CD4-positive, alpha-beta T cell (primary cell): Measurements from ENCODE around the gene PUS7L. TPM values are rescaled to one million over a fixed set of nuclear protein-coding genes. Genes with fewer than 3 reads are reported as not detected.

Experiments used
- ATAC-seq: fragments of 200-7000 bp; cut with Tn5 transposase; one replicate; pipeline ENCODE4 v1.10.0; 2022; ENCODE audit warnings: mild to moderate bottlenecking; ENCODE audit not compliant: poor library complexity
- CTCF ChIA-PET: fragments of 350-600 bp; sonication (Branson Sonifier 250); formaldehyde crosslinking; loops from one replicate; lab custom pipeline; 2021; ENCODE audit warnings: antibody characterized with exemption, inconsistent platforms; lab: Charles Lee
- POLR2A ChIA-PET: fragments of 350-600 bp; sonication (Branson Sonifier 250); formaldehyde crosslinking; loops from one replicate; lab custom pipeline; 2021; ENCODE audit warnings: antibody characterized with exemption, inconsistent platforms; lab: Charles Lee
- DNase-seq, 14 experiments: peaks; one replicate each; pipeline ENCODE4 v3.0.0-alpha.2; 2013 to 2020; ENCODE audit warnings: mixed read lengths in 2 of 14
- H3K27ac ChIP-seq, 2 donors: one replicate each; pipeline versions ENCODE4 v1.5.1 to v1.7.0; 2013; ENCODE audit warnings: low read length in 2 of 2, low read depth in 1 of 2, mild to moderate bottlenecking in 1 of 2
- H3K27me3 ChIP-seq, 2 experiments: 1 replicate in 1 of 2; 2 replicates in 1 of 2; pipeline versions ENCODE4 v1.6.1 to v1.7.0; 2013; ENCODE audit warnings: low read length in 2 of 2, control low read depth in 1 of 2, mild to moderate bottlenecking in 1 of 2, moderate library complexity in 1 of 2; ENCODE audit not compliant: insufficient read depth in 2 of 2, control insufficient read depth in 1 of 2
- H3K36me3 ChIP-seq: one replicate; pipeline ENCODE4 v1.6.1; 2013; ENCODE audit warnings: low read length, control low read depth; ENCODE audit not compliant: insufficient read depth
- H3K4me1 ChIP-seq: one replicate; pipeline ENCODE4 v1.6.1; 2013; ENCODE audit warnings: low read length, control low read depth; ENCODE audit not compliant: insufficient read depth
- H3K4me3 ChIP-seq: one replicate; pipeline ENCODE4 v1.5.1; 2013; ENCODE audit warnings: mild to moderate bottlenecking, low read length, moderate library complexity
- H3K9me3 ChIP-seq, 2 experiments: 1 replicate in 1 of 2; 2 replicates in 1 of 2; pipeline versions ENCODE4 v1.6.1 to v1.7.0; 2013; ENCODE audit warnings: low read length in 2 of 2, mild to moderate bottlenecking in 2 of 2, control low read depth in 1 of 2, moderate library complexity in 1 of 2; ENCODE audit not compliant: control insufficient read depth in 1 of 2, insufficient read depth in 1 of 2
- H3K27ac Mint-ChIP-seq: one replicate; pipeline ENCODE4 v1.8.0; 2020; ENCODE audit warnings: mixed read lengths
- H3K27me3 Mint-ChIP-seq: one replicate; pipeline ENCODE4 v1.8.0; 2021; ENCODE audit warnings: mixed read lengths
- H3K36me3 Mint-ChIP-seq: one replicate; pipeline ENCODE4 v1.8.0; 2021; ENCODE audit warnings: low read depth, mixed read lengths
- H3K4me1 Mint-ChIP-seq: one replicate; pipeline ENCODE4 v1.8.0; 2021; ENCODE audit warnings: low read depth, mixed read lengths
- H3K4me3 Mint-ChIP-seq: one replicate; pipeline ENCODE4 v1.8.0; 2020; ENCODE audit warnings: mild to moderate bottlenecking, mixed read lengths
- H3K9me3 Mint-ChIP-seq: one replicate; pipeline ENCODE4 v1.8.0; 2020; ENCODE audit warnings: mixed read lengths
- CTCF ChIP-seq: fragments of 200-600 bp; IDR thresholded peaks from one replicate; pipeline ENCODE4 v1.8.0; 2022; ENCODE audit warnings: antibody characterized with exemption, mild to moderate bottlenecking
- intact Hi-C, 2 experiments: fragments of 100-400 bp; cut with DNase I in 1 of 2; cut with micrococcal nuclease in 1 of 2; formaldehyde crosslinking; loops; one replicate each; pipeline versions ENCODE4 v1.15.1 to v1.9.0; 2023 to 2025; cut with DNase I, micrococcal nuclease
- total RNA-seq, 174 experiments: library from RNA in 2 of 174; stranded (reverse) in 2 of 174; gene quantifications; one replicate each; pipeline ENCODE4 v1.2.3 and lab custom pipeline; 2021 to 2026

The PUS7L gene
- total RNA-seq, 2 experiments from 2014 or later: 10.9 to 15.3 TPM

- ChIA-PET POLR2A (no interaction called here), CTCF (interaction anchor here (0.9 to 2.3 kb wide), 2 partner anchors 8 to 17 kb away, joined by 4 to 6 read pairs; partner anchors contain the start of gene TWF1)
- H3K36me3 ChIP-seq: peaks cover 77% of the 10 kb centered on the region
- H3K4me1 Mint-ChIP-seq: peaks cover 13% of the 10 kb centered on the region
- intact Hi-C loops: no loop called here
- DNase-seq (no peak), ATAC-seq (no peak)
- no peaks in the 10 kb centered on the region for H3K4me1 ChIP-seq
- H3K27ac ChIP-seq: no peak overlapping the region
- H3K36me3 Mint-ChIP-seq: peaks cover 81% of the 10 kb centered on the region
- H3K27me3 ChIP-seq: no peaks in the 10 kb centered on the region
- H3K4me3 Mint-ChIP-seq: no peak overlapping the region
- H3K9me3 Mint-ChIP-seq: no peaks in the 10 kb centered on the region
- no peak overlapping the region for H3K4me3 ChIP-seq
- H3K9me3 ChIP-seq: peaks cover 0 to 4% of the 10 kb centered on the region in 2 experiments
- H3K27ac Mint-ChIP-seq: no peak overlapping the region
- TF ChIP-seq CTCF: no peak
- H3K27me3 Mint-ChIP-seq: no peaks in the 10 kb centered on the region
Observed at GRCh38 chr12:43797561-43798217, 39.1 kb upstream of the PUS7L start.

GRCh38 chr12:43795716-43796280 lies 37.2 kb upstream of the PUS7L start:
- no peak overlapping the region for H3K27ac Mint-ChIP-seq
- Histone ChIP-seq H3K27me3 (no peaks in the 10 kb centered on the region), H3K36me3 (peaks cover 60% of the 10 kb centered on the region), H3K4me1 (no peaks in the 10 kb centered on the region), H3K4me3 (no peak overlapping the region), H3K9me3 (peaks cover 0 to 4% of the 10 kb centered on the region in 2 experiments), H3K27ac (no peak overlapping the region)
- peaks cover 74% of the 10 kb centered on the region for H3K36me3 Mint-ChIP-seq
- intact Hi-C loops: no loop called here
- ChIA-PET POLR2A (no interaction called here), CTCF (interaction anchor here (2.3 kb wide), 1 partner anchor 10 kb away, joined by 6 read pairs; the partner anchor contains the start of gene TWF1)
- TF ChIP-seq CTCF: no peak
- H3K9me3 Mint-ChIP-seq: no peaks in the 10 kb centered on the region
- peaks cover 8% of the 10 kb centered on the region for H3K4me1 Mint-ChIP-seq
- no peak overlapping the region for H3K4me3 Mint-ChIP-seq
- no peaks in the 10 kb centered on the region for H3K27me3 Mint-ChIP-seq
- DNase-seq (no peak), ATAC-seq (no peak)

GRCh38 chr12:43789941-43790340 lies 31.4 kb upstream of the PUS7L start:
- H3K27ac Mint-ChIP-seq: peak overlapping the region; percentile 35
- no peak overlapping the region for H3K27ac ChIP-seq
- DNase-seq: no peak
- no peaks in the 10 kb centered on the region for H3K27me3 ChIP-seq
- intact Hi-C loops: no loop called here
- H3K36me3 ChIP-seq: peaks cover 39% of the 10 kb centered on the region
- TF ChIP-seq CTCF: no peak
- ChIA-PET POLR2A (no interaction called here), CTCF (no interaction called here)
- peaks cover 59% of the 10 kb centered on the region for H3K36me3 Mint-ChIP-seq
- no peaks in the 10 kb centered on the region for H3K9me3 Mint-ChIP-seq
- peaks cover 0 to 4% of the 10 kb centered on the region in 2 experiments for H3K9me3 ChIP-seq
- H3K4me1 ChIP-seq: no peaks in the 10 kb centered on the region
- H3K4me3 Mint-ChIP-seq: no peak overlapping the region
- no peaks in the 10 kb centered on the region for H3K27me3 Mint-ChIP-seq
- H3K4me3 ChIP-seq: no peak overlapping the region
- ATAC-seq: no peak
- no peaks in the 10 kb centered on the region for H3K4me1 Mint-ChIP-seq
